GM19455 (cell line): Measurements from ENCODE around the gene ACOT7.

Experiments used
- ATAC-seq: cut with Tn5 transposase; IDR thresholded peaks from one replicate; pipeline ENCODE4 v1.9.1; 2021; ENCODE audit not compliant: unreplicated experiment

Gene ACOT7

GRCh38 chr1:6288665-6289064 lies 104.9 kb downstream of the ACOT7 start:
- no peak for ATAC-seq

DNA sequence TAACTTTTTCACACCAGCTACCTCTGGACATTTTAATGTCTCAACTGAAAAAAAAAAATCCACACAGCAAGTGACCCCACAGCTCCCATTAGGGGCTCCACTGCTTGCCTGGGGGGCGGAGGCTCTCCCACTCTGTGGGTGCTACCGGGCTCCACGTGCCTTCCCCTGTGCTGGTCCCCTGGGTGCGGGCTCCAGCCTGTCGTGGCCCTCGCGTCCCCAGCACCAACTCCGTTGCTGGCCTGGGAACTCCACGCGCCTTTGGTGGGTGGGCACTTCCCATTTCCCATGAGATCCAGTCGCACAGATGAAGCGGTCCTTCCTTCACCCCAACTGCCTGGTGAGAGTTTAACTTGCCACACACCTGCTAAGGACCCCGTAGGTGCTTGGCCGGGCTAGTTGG lies 105.5 kb downstream of the ACOT7 start:
- no peak for ATAC-seq

DNA sequence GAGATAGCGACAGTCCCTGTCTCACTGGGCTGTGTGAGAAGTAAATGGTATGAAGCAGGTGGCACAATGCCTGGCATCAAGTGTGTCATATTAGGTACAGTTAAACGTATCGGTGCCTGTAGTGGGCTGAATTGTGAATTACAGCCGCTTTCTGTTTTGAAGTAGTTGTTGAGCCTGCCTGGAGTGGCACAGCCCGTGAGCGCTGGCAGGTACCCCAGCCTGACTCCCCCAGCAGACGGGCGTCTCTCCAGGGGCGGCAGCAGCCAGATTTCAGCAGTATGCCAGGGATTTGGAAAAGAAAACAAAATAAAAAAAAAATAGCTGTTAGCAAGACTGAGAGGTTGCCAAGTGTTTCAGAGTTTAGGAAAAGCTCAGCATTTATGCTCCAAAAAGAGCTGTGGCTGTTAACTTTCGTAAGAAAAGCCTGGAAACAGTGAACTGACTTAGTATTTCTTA lies 106.1 kb downstream of the ACOT7 start:
- no peak for ATAC-seq

GRCh38 chr1:6287029-6287428 lies 106.5 kb downstream of the ACOT7 start:
- ATAC-seq: no peak

- no peak for ATAC-seq
Observed at GRCh38 chr1:6286266-6286665, 107.3 kb downstream of the ACOT7 start.

- ATAC-seq: no peak
Observed at GRCh38 chr1:6285336-6285735, 108.2 kb downstream of the ACOT7 start.

DNA sequence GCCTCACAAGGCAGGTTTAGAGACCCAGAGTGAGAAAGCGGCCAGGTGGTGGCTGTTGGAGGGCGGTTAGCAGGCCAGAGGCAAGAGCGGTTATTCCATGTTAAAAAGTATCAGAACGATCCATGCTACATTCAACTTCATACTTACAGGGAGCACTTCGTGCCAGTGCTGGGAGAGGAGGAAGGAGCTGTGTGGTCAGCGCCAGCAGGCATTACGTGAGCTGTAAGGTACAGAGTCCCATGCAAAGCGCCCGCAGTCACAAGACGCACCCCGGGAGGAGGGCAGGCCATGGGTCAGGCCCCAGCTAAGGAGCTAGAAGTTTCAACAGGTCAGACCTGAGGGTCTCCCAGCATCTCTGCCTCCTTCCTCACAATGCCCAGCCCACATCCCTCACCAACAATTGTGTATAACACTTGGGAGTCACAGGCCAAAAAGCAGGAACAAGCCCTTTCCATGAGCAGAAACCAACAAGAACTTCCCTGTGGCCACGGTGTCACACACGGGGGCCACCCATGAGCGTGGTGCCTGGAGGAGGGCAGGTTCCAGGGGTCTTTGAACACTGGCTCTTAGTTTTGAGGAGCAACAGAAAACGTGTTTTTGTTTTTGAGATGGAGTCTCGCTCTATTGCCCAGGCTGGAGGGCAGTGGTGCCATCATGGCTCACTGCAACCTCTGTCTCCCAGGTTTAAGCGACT lies 110.8 kb downstream of the ACOT7 start:
- no peak for ATAC-seq

DNA sequence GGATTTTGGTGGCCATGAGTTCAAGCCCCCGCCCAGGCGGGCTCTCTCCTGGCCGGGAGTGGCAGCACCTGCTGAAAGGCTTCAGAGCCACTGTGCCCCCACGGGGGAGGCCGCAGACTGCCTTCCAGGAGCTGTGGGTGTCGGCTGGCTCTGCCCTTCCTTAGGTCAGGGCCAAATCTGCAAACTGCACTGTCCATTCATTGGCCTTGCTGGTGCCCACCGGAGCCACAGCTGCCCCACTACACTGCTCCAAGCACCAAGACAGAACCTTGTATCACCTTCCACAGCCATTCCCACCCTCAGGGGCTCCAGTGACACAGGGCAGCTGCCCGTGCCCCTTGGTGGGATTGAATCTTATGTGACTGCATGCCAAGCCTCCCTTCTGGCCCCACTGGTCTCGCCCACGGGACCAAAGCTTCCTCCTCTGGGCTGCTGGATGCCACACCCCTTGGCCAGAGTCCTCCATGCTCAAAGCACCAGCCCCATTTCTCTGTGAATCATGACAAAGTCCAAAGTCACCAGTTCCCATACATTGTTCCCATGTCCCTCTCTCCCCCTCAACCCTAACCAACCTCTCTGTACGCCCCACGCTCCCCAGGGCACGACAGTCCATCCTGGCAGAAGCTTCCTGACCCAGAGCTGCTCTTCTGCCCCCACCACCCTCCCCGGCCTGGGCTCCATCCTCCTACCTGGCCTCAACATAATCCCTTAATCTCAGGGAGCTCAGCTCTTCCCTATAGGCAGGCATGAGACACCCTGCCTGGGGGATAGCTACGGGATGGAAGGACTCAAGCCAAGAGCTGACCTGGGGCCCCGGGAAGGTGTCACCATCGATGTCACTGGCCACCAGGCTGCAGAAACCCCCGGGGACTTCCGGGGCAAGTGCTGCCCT lies 111.8 kb downstream of the ACOT7 start:
- no peak for ATAC-seq

- no peak for ATAC-seq
Observed at GRCh38 chr1:6280761-6281451, 112.7 kb downstream of the ACOT7 start.

- no peak for ATAC-seq
Observed at GRCh38 chr1:6279613-6280383, 113.8 kb downstream of the ACOT7 start.

DNA sequence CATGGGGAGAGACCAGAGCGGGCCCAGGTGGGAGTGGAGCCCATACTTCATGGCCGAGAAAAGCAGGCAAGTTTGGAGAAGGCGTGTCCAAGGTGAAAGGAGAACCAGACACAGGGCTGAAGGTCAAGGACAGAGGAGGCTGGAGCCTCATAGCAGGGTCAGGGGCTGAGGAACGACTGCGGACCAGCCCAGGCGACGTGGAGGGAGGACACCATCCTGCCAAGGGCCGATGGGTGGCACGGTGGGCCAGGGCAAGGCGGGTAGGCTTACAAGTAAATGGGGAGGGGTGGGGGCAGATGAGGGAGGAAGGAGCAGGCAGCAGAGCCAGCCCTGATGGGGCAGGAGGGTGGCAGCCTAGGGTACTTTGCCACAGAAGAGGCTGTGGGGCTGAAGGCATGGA lies 114.5 kb downstream of the ACOT7 start:
- ATAC-seq: no peak

GRCh38 chr1:6278263-6278662 lies 115.3 kb downstream of the ACOT7 start:
- ATAC-seq: no peak

DNA sequence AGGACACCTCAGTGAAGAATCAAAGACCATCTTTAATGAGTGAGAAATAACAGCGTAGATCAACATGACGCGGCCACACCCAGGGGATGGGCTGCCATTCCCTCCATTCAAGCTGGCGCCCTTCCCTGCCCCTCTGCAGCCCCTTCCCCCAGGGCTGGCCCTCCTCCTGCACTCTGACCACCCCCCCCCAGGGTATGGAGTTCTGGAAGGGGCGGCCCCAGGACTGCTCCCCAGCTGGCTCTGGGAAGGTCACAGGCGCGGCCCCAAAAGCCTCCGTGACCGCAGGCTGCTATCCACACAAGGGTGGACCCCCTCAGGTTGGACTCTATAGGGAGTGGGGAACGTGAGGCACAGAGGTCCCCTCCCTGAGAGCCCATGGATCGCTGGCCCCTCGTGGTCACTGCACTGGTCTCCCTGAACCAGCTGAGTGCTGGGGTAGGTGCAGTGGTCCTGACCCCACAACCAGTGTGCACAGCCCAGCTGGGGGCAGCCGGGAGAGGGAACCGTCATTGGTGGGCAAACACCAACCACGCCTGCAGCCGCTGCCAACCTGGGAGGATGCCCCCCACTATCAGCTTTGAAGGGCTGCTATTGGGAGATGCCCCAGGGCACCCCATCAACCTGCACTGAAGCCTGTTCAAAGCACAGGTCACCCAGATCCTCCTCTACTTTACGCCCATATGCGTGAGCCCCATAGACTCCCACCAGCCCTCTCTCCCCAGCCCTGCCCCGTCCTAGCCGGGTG lies 116.6 kb downstream of the ACOT7 start:
- no peak for ATAC-seq

GRCh38 chr1:6275826-6276782 lies 117.5 kb downstream of the ACOT7 start:
- no peak for ATAC-seq

- ATAC-seq: no peak
Observed at GRCh38 chr1:6274622-6275139, 118.9 kb downstream of the ACOT7 start.

- no peak for ATAC-seq
Observed at GRCh38 chr1:6274102-6274501, 119.5 kb downstream of the ACOT7 start.

DNA sequence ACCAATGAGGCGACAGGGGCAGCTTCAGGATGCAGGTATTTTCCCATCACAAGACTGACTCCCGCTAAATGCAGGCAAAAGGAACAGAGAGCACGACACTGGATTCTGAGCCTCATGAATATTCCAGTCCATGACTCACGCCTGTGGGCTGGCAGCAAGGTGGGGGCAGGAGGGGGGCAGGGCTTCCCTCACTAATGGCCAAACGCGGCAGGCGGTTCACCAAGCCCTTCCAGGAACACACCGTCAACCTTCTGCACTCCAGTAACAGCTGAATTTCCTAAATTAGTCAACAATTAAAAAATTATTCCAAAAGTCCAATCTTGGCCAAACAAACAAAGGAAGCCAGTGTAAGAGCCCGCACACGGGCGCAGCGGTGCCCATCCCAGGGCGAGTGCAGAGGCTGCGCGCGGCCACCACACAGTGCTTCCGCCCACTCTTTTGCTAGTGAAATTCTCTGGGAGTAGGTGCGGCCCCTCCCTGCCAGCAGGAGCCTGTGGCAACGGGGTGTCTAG lies 120.1 kb downstream of the ACOT7 start:
- no peak for ATAC-seq

DNA sequence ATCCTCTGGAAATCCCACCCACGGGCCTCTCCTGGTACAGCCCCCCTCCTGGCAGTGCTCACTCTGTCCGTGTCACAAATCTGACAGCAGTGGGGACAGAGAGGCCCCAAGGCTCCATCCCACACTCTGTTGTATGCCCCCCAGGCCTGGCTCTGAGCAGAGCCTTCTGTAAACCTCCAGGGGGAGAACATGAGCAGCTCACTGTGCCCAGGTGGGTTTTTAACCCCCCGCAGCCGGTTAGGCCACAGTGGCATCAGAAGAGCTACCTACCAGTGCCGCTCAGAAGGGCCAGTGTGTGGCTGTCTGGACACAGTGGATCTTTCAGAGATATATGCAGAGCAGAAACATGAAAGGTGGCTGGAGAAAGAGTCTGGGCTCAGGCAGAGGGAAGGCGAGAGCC lies 120.7 kb downstream of the ACOT7 start:
- ATAC-seq: no peak

DNA sequence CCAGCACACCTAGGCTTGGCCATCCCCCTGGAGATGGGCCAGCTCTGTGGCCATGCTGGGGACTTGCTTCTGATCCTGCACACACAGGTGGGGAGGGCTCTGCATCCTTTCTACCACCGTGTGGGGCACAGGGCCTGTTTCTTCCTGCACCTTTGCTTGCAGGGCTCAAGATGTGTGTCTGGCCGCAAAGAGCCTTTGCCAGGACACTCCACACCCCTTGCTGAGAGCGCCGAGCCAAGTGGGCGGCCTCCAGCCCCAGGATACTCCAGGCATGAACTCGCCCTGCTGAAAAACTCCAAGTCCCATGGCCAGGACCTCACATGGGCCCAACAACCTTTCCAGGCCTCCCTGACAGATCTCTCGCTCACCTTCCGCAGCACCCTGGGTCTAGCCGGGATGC lies 121.1 kb downstream of the ACOT7 start:
- no peak for ATAC-seq
